Neural crest cell (in vitro differentiated cells): ENCODE measurements around the gene CLECL1. TPM values are rescaled to one million over a fixed set of nuclear protein-coding genes. Genes with fewer than 3 reads are reported as not detected.
A peak's percentile ranks its signal among the peaks of the same experiment; 100 is the strongest.

Source experiments
- DNase-seq: peaks from one replicate; pipeline ENCODE4 v3.0.0; 2021; ENCODE audit warnings: low read depth, mixed read lengths, low spot score
- H3K27ac Mint-ChIP-seq: one replicate; pipeline ENCODE4 v1.8.0; 2021; ENCODE audit warnings: mild to moderate bottlenecking, mixed read lengths; ENCODE audit not compliant: unreplicated experiment
- H3K27me3 Mint-ChIP-seq: 2 replicates; pipeline ENCODE4 v1.8.0; 2021; ENCODE audit warnings: low read depth, mild to moderate bottlenecking, mixed read lengths
- H3K36me3 Mint-ChIP-seq: 2 replicates; pipeline ENCODE4 v1.8.0; 2021; ENCODE audit warnings: low read depth, mild to moderate bottlenecking, mixed read lengths
- H3K4me1 Mint-ChIP-seq: 2 replicates; pipeline ENCODE4 v1.8.0; 2021; ENCODE audit warnings: mixed read lengths
- H3K4me3 Mint-ChIP-seq: one replicate; pipeline ENCODE4 v1.8.0; 2021; ENCODE audit warnings: mild to moderate bottlenecking, mixed read lengths
- H3K9me3 Mint-ChIP-seq: 2 replicates; pipeline ENCODE4 v1.8.0; 2021; ENCODE audit warnings: mixed read lengths
- CTCF ChIP-seq: fragments of 200-600 bp; sonication (generic); conservative IDR thresholded peaks from 2 replicates; pipeline ENCODE4 v1.5.0; 2021; ENCODE audit warnings: antibody characterized with exemption, mild to moderate bottlenecking
- total RNA-seq: library from RNA; stranded (reverse); gene quantifications from 2 replicates; pipeline ENCODE4 v1.2.1, GENCODE V29; 2021

Gene CLECL1
- total RNA-seq, 1 donor from 2014 or later, result not detected

- Mint-ChIP-seq H3K36me3 (no peaks in the 10 kb centered on the region), H3K27me3 (peaks cover 8% of the 10 kb centered on the region)
- no peak for DNase-seq
Measured at GRCh38 chr12:9752145-9752933, 19.4 kb upstream of the CLECL1 start.

DNA sequence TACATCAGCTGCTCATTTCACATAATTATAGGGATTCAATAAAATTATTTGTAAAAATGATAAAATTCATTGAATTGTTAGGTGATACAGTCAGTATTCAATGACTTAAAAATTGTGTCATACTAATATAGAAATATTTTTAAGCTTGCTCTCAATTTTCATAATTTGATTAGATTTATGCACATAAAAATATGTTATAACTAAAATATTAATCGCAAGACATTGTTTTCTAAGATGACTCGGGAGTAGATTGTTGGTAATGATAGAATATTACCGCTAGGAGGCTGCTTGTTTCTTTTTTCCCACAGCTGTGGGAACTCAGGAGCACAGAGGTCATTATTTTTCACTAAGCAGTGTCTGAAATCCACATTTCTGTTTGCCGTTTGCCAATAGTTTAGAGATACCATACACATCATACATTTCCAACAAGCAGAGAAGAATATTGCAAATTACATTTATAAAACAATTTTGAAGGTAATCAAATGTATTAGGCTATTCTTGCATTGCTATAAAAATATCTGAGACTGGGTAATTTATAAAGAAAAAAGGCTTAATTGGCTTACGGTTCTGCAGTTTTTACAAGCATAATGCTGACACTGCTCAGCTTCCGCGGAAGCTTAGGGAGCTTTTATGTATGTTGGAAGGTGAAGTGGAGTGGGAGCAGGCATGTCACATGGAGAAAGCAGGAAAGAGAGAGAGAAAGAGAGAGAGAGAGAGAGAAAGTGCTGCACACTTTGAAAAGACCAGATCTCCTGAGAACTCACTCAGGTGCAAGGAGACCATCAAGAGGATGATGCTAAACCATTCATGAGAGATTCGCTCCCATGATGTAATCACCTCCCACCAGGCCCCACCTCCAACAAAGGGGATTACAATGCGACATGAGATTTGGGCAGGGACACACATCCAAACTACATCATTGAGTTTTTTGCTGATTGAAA is 18.6 kb upstream of the CLECL1 start:
- H3K27ac Mint-ChIP-seq, result no peak overlapping the region
- H3K4me1 Mint-ChIP-seq, result no peaks in the 10 kb centered on the region
- DNase-seq, result no peak
- no peak for TF ChIP-seq CTCF
- no peaks in the 10 kb centered on the region for H3K36me3 Mint-ChIP-seq
- no peak overlapping the region for H3K4me3 Mint-ChIP-seq
- no peaks in the 10 kb centered on the region for H3K9me3 Mint-ChIP-seq
- peaks cover 14% of the 10 kb centered on the region for H3K27me3 Mint-ChIP-seq

More at GRCh38 chr12:9752145-9752933, 19.4 kb upstream of the CLECL1 start:
- no peak overlapping the region for H3K4me3 Mint-ChIP-seq
- H3K27ac Mint-ChIP-seq, result no peak overlapping the region
- no peak for TF ChIP-seq CTCF
- no peaks in the 10 kb centered on the region for H3K4me1 Mint-ChIP-seq
- no peaks in the 10 kb centered on the region for H3K9me3 Mint-ChIP-seq

- no peaks in the 10 kb centered on the region for H3K4me1 Mint-ChIP-seq
- no peak overlapping the region for H3K27ac Mint-ChIP-seq
- peaks cover 14% of the 10 kb centered on the region for H3K27me3 Mint-ChIP-seq
- H3K4me3 Mint-ChIP-seq, result no peak overlapping the region
- TF ChIP-seq CTCF, result peak; percentile 99
- peak; percentile 28 for DNase-seq
- H3K9me3 Mint-ChIP-seq, result no peaks in the 10 kb centered on the region
- no peaks in the 10 kb centered on the region for H3K36me3 Mint-ChIP-seq
Measured at GRCh38 chr12:9750276-9751203, 17.6 kb upstream of the CLECL1 start.

- Mint-ChIP-seq H3K4me1 (no peaks in the 10 kb centered on the region), H3K9me3 (no peaks in the 10 kb centered on the region), H3K4me3 (no peak overlapping the region), H3K27me3 (peaks cover 21% of the 10 kb centered on the region), H3K36me3 (no peaks in the 10 kb centered on the region), H3K27ac (no peak overlapping the region)
- no peak for DNase-seq
- no peak for TF ChIP-seq CTCF
Measured at GRCh38 chr12:9749640-9750039, 16.7 kb upstream of the CLECL1 start.

GRCh38 chr12:9745199-9745598 is 12.3 kb upstream of the CLECL1 start:
- H3K4me1 Mint-ChIP-seq, result no peaks in the 10 kb centered on the region
- H3K36me3 Mint-ChIP-seq, result no peaks in the 10 kb centered on the region
- H3K9me3 Mint-ChIP-seq, result no peaks in the 10 kb centered on the region
- H3K27ac Mint-ChIP-seq, result no peak overlapping the region
- TF ChIP-seq CTCF, result no peak
- no peak overlapping the region for H3K4me3 Mint-ChIP-seq
- H3K27me3 Mint-ChIP-seq, result peaks cover 19% of the 10 kb centered on the region
- no peak for DNase-seq
